PC-9 (cell line): ENCODE results near the gene ANXA9. TPM values are rescaled to one million over a fixed set of nuclear protein-coding genes. Genes with fewer than 3 reads are reported as not detected.

Source experiments
- BruUV-seq: library from RNA; stranded (reverse); fragments of 400-500 nt; replicated peaks from 2 replicates; lab custom pipeline; 2021; lab: Mats Ljungman, UMichigan
- CTCF ChIA-PET: fragments of 300-600 bp; sonication (Branson Sonifier 250); formaldehyde crosslinking; loops from one replicate; lab custom pipeline; 2022; ENCODE audit warnings: antibody characterized with exemption; lab: Charles Lee
- POLR2A ChIA-PET: fragments of 300-600 bp; sonication (Branson Sonifier 250); formaldehyde crosslinking; loops from one replicate; lab custom pipeline; 2022; ENCODE audit warnings: antibody characterized with exemption; ENCODE audit not compliant: unreplicated experiment; lab: Charles Lee
- DNase-seq, 2 experiments: peaks; one replicate each; pipeline versions ENCODE4 v3.0.0 to v3.0.0-alpha.2; 2015 to 2022; ENCODE audit warnings: mixed read lengths in 1 of 2
- H2AFZ ChIP-seq: fragments of 200-600 bp; sonication (generic); 2 replicates; pipeline ENCODE4 v1.8.1; 2017; ENCODE audit warnings: antibody characterized with exemption
- H3F3A ChIP-seq: fragments of 200-600 bp; sonication (generic); 2 replicates; pipeline ENCODE4 v1.8.1; 2017; ENCODE audit warnings: antibody characterized with exemption, mild to moderate bottlenecking, low read depth; ENCODE audit not compliant: insufficient read depth
- H3K27ac ChIP-seq: fragments of 200-600 bp; sonication (generic); 2 replicates; pipeline ENCODE4 v1.6.1; 2016; ENCODE audit warnings: mixed run types
- H3K27me3 ChIP-seq: fragments of 200-600 bp; sonication (generic); 2 replicates; pipeline ENCODE4 v1.6.1; 2016; ENCODE audit warnings: low read depth, mixed run types; ENCODE audit not compliant: insufficient read depth
- H3K36me3 ChIP-seq: fragments of 200-600 bp; sonication (generic); 2 replicates; pipeline ENCODE4 v1.6.1; 2016; ENCODE audit warnings: low read depth, mixed run types
- H3K4me1 ChIP-seq: fragments of 200-600 bp; sonication (generic); replicated peaks from 2 replicates; pipeline ENCODE4 v1.6.1; 2016; ENCODE audit warnings: mixed run types; ENCODE audit not compliant: insufficient read depth
- H3K4me2 ChIP-seq: fragments of 200-600 bp; sonication (generic); 2 replicates; pipeline ENCODE4 v1.6.1; 2017; ENCODE audit warnings: mixed run types
- H3K4me3 ChIP-seq: fragments of 200-600 bp; sonication (generic); 2 replicates; pipeline ENCODE4 v1.6.1; 2016; ENCODE audit warnings: mixed run types
- H3K79me2 ChIP-seq: fragments of 200-600 bp; sonication (generic); 2 replicates; pipeline ENCODE4 v1.6.1; 2017; ENCODE audit warnings: low read depth, mixed run types
- H3K9me2 ChIP-seq: fragments of 200-600 bp; sonication (generic); 2 replicates; pipeline ENCODE4 v1.8.1; 2017; ENCODE audit warnings: mild to moderate bottlenecking; ENCODE audit not compliant: insufficient read depth
- H3K9me3 ChIP-seq: fragments of 200-600 bp; sonication (generic); 2 replicates; pipeline ENCODE4 v1.8.1; 2016; ENCODE audit warnings: low read depth; ENCODE audit not compliant: insufficient read depth
- H4K20me1 ChIP-seq: fragments of 200-600 bp; sonication (generic); 2 replicates; pipeline ENCODE4 v1.8.1; 2017; ENCODE audit not compliant: insufficient read depth
- EZH2 ChIP-seq: fragments of 200-600 bp; sonication (generic); IDR thresholded peaks from 2 replicates; pipeline ENCODE4 v1.8.0; 2017; ENCODE audit warnings: antibody characterized with exemption, low read depth
- intact Hi-C: fragments of 100-400 bp; cut with micrococcal nuclease; formaldehyde crosslinking; loops from one replicate; pipeline ENCODE4 v1.10.0; 2022; ENCODE audit not compliant: unreplicated experiment
- total RNA-seq: library from RNA; stranded (reverse); gene quantifications from 2 replicates; pipeline ENCODE4 v1.2.3, GENCODE V29; 2021
- TF ChIP-seq, protein P1 (sequence below): fragments of 200-600 bp; sonication (generic); conservative IDR thresholded peaks from 2 replicates; pipeline ENCODE4 v1.6.1; 2017; ENCODE audit warnings: mixed run types, antibody characterized with exemption, mild to moderate bottlenecking, moderate library complexity

The ANXA9 gene
- total RNA-seq, 1 experiment from 2014 or later, result 10.6 TPM

DNA sequence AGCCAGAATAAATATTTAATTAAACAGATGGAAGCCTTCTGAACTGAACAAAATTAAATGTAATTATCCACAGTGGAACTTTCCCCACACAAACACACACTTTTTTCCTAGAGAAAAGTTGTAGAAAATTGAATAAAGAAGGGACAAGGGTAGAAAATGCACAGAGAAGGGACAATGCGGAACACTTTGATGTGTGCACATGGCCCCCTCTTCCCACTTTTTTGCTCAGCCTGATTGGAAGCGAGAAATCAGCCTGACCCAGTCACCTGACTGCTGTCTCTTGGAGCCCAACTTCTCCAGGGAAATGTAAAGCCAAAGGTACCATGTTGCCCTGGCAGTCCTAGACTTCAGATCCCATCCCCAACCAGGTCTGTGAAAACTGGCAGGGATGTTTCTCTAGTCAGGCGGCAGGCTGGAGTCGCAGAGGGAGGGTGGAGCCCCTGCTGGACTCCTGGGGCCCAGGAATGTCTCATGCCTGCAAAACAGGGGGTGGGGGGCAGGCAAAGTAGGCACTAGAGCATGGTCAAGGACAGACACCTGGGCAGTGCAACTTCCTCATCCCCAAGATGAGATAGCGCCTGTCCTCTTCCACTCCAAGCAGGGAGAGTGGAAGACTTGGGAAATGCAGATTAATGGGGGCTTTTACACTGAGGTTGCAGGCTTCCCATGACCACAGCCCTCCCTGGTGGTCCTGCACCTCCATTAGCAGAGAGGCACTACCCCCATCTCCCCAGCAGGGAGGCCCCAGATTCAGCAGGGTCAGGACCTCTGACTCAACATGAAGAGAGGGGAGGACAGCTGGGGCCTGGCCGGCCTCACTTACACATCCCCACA is 10.3 kb upstream of the ANXA9 start:
- peaks cover 41% of the 10 kb centered on the region for H3K4me1 ChIP-seq
- no peaks in the 10 kb centered on the region for H3K9me3 ChIP-seq
- peaks cover 48% of the 10 kb centered on the region for H3K79me2 ChIP-seq
- 0 out of 2 replicates have a peak overlapping the region, but pooled peaks have one; percentile 21 for H3K4me3 ChIP-seq
- H3K4me2 ChIP-seq, result peak overlapping the region; percentile 99; the same call in 1 of the 2 replicates
- no peak for DNase-seq
- peaks cover 21% of the 10 kb centered on the region for H3F3A ChIP-seq
- H3K9me2 ChIP-seq, result no peaks in the 10 kb centered on the region
- no TSS peak for BruUV-seq
- ChIA-PET POLR2A (interaction anchor here (0.6 kb wide), 1 partner anchor 9 kb away, joined by 5 read pairs; no protein-coding TSS in a partner anchor), CTCF (no interaction called here)
- intact Hi-C loops, result loop anchor here (1.0 to 10.0 kb wide), 3 partner anchors 11 to 717 kb away; partner anchors contain the start of genes ANXA9, CA14 and ENSA
- H3K27me3 ChIP-seq, result no peaks in the 10 kb centered on the region
- 0 out of 2 replicates have a peak, but pooled peaks cover 8% of the 10 kb centered on the region for H4K20me1 ChIP-seq
- peaks cover 8% of the 10 kb centered on the region; the same call in 1 of the 2 replicates for H3K36me3 ChIP-seq
- no peak for TF ChIP-seq EZH2
- TF ChIP-seq, protein P1, sequence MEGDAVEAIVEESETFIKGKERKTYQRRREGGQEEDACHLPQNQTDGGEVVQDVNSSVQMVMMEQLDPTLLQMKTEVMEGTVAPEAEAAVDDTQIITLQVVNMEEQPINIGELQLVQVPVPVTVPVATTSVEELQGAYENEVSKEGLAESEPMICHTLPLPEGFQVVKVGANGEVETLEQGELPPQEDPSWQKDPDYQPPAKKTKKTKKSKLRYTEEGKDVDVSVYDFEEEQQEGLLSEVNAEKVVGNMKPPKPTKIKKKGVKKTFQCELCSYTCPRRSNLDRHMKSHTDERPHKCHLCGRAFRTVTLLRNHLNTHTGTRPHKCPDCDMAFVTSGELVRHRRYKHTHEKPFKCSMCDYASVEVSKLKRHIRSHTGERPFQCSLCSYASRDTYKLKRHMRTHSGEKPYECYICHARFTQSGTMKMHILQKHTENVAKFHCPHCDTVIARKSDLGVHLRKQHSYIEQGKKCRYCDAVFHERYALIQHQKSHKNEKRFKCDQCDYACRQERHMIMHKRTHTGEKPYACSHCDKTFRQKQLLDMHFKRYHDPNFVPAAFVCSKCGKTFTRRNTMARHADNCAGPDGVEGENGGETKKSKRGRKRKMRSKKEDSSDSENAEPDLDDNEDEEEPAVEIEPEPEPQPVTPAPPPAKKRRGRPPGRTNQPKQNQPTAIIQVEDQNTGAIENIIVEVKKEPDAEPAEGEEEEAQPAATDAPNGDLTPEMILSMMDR, result no peak
- H2AFZ ChIP-seq, result no peak overlapping the region
- H3K27ac ChIP-seq, result no peak overlapping the region

DNA sequence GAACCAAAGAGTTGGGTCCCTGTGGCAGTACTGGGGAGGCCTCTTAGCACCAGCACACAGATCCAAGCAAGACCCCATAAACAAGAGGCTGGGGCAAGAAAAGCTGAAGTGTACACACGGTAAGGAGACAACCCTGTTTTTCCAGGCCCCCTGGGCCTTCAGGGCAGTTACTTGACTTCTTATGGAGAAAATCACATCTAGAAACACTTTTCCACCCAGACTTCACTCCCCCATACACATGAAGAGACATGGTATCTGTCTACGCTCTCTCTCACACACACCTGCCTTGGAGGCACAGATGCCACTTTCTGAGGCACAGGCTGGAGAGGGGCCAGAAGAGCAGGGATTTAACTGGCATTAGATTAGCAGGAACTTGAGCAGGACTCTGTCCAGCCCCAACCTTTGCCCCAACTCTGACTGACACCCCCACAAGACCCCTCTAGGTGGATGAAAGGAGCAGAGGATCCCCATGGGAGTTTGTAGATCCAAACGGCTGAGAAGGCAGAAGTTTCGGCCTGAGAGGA is 9.6 kb upstream of the ANXA9 start:
- CTCF ChIA-PET, result no interaction called here
- peak overlapping the region; percentile 93; the same call in 1 of the 2 replicates for H3K4me3 ChIP-seq
- H3K9me2 ChIP-seq, result no peaks in the 10 kb centered on the region
- no peak overlapping the region for H3K27ac ChIP-seq
- peak overlapping the region; percentile 99 for H3K4me2 ChIP-seq
- peaks cover 48% of the 10 kb centered on the region for H3K4me1 ChIP-seq
- H3K27me3 ChIP-seq, result no peaks in the 10 kb centered on the region
- intact Hi-C loops, result loop anchor here (10.0 kb wide), 2 partner anchors 348 to 718 kb away; partner anchors contain the start of genes CA14 and ENSA
- peaks cover 21% of the 10 kb centered on the region for H3F3A ChIP-seq
- H2AFZ ChIP-seq, result no peak overlapping the region
- DNase-seq, result no peak
- H3K36me3 ChIP-seq, result peaks cover 8% of the 10 kb centered on the region; the same call in 1 of the 2 replicates
- no TSS peak for BruUV-seq
- H3K9me3 ChIP-seq, result no peaks in the 10 kb centered on the region
- 0 out of 2 replicates have a peak, but pooled peaks cover 8% of the 10 kb centered on the region for H4K20me1 ChIP-seq
- POLR2A ChIA-PET, result no interaction called here
- peaks cover 48% of the 10 kb centered on the region for H3K79me2 ChIP-seq
- TF ChIP-seq EZH2, result no peak
- TF ChIP-seq, protein P1, result no peak

DNA sequence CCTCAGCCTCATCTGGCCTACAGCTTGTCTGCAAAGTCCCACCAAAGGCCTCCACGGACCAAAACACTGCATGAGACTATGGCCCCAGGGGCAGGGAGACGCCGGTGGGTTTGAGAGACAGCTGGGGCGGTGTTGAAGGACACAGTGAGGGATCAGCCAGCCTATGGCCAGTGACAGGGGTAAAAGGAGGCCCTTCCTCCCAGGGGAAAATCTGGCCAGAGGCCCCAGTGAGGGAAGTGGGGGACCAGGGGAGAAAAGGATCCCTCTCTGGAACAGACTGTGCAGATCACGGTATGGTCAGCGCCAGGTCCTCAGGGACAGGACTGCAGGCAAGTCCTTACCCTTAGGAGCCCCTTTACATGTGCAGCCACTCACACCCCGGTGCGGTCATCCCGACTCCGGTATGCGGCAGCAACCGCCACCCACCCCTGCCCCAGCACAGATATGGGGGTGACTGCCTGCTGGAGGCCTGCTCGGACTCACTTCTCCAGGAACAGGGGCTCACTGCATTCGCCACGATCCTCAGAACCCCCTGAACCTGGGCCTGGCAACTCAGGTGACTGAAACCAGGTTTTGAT is 8.7 kb upstream of the ANXA9 start:
- Histone ChIP-seq H3K9me2 (no peaks in the 10 kb centered on the region), H3K79me2 (peaks cover 48% of the 10 kb centered on the region), H3K4me1 (peaks cover 56% of the 10 kb centered on the region), H3K9me3 (no peaks in the 10 kb centered on the region), H3K27me3 (no peaks in the 10 kb centered on the region), H3K4me2 (peak overlapping the region; percentile 99), H3F3A (peaks cover 30% of the 10 kb centered on the region), H3K36me3 (0 out of 2 replicates have a peak, but pooled peaks cover 3% of the 10 kb centered on the region), H3K27ac (no peak overlapping the region), H3K4me3 (peak overlapping the region; percentile 93), H2AFZ (peak overlapping the region; percentile 84; the same call in 1 of the 2 replicates), H4K20me1 (0 out of 2 replicates have a peak, but pooled peaks cover 8% of the 10 kb centered on the region)
- peak in 1 of 2 experiments; percentile 8 for DNase-seq
- ChIA-PET CTCF (no interaction called here), POLR2A (interaction anchor here (0.6 to 0.7 kb wide), 4 partner anchors 12 to 412 kb away, joined by 3 to 19 read pairs (median 4); no protein-coding TSS in a partner anchor)
- intact Hi-C loops, result loop anchor here (10.0 kb wide), 2 partner anchors 349 to 719 kb away; partner anchors contain the start of genes CA14 and ENSA
- TF ChIP-seq, protein P1, result no peak
- no peak for TF ChIP-seq EZH2
- TSS peak; percentile 29 for BruUV-seq
